LNCAP (cell line): ENCODE results near the gene DFFB.

Experiments
- TF ChIP-seq, protein P1 (sequence below): fragments of 450-650 bp; IDR thresholded peaks from 2 replicates; pipeline ENCODE4 v1.5.1; 2017; ENCODE audit warnings: mild to moderate bottlenecking

Gene DFFB

DNA sequence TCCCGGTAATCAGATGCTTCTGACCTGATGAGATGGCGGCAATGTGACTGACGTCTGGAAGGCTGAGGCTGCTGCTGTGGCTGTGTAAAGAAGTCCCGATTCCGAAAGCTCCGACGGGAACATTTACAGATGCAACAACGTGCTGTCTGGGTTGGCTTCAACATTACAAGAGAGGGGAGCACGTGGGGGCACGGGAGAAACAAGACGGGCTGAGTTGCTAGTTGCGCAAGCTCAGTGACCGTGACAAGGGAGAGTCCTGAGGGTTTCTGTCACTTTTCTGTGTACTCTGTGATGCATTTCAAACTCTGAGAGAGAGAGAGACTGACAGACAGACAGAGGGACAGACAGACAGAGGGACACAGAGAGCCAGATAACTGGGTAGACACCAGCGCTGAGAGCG lies 35.4 kb upstream of the DFFB start:
- TF ChIP-seq, protein P1, sequence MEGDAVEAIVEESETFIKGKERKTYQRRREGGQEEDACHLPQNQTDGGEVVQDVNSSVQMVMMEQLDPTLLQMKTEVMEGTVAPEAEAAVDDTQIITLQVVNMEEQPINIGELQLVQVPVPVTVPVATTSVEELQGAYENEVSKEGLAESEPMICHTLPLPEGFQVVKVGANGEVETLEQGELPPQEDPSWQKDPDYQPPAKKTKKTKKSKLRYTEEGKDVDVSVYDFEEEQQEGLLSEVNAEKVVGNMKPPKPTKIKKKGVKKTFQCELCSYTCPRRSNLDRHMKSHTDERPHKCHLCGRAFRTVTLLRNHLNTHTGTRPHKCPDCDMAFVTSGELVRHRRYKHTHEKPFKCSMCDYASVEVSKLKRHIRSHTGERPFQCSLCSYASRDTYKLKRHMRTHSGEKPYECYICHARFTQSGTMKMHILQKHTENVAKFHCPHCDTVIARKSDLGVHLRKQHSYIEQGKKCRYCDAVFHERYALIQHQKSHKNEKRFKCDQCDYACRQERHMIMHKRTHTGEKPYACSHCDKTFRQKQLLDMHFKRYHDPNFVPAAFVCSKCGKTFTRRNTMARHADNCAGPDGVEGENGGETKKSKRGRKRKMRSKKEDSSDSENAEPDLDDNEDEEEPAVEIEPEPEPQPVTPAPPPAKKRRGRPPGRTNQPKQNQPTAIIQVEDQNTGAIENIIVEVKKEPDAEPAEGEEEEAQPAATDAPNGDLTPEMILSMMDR, result no peak

GRCh38 chr1:3822421-3822820 lies 34.9 kb upstream of the DFFB start:
- TF ChIP-seq, protein P1, result no peak

GRCh38 chr1:3824650-3825049 lies 32.6 kb upstream of the DFFB start:
- TF ChIP-seq, protein P1, result no peak

DNA sequence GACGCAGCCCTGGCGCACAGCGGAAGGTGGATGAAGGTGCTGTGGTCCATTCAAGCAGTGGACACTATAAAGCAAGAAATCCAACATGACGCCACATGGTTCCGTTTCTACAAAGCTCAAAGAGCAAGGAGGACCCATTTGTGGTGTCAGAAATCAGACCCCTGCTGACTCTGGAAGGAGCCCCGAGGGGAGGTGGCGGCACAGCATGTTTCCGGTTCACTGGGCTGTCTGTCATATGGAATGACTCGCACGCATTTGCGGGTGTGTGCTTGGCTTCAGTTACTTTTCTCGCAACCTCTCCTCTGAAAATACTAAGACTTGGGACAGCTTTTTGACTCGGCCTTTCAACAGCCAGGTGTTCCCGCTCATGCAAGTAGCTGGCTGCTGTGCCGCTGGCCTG lies 31.9 kb upstream of the DFFB start:
- TF ChIP-seq, protein P1, result no peak

DNA sequence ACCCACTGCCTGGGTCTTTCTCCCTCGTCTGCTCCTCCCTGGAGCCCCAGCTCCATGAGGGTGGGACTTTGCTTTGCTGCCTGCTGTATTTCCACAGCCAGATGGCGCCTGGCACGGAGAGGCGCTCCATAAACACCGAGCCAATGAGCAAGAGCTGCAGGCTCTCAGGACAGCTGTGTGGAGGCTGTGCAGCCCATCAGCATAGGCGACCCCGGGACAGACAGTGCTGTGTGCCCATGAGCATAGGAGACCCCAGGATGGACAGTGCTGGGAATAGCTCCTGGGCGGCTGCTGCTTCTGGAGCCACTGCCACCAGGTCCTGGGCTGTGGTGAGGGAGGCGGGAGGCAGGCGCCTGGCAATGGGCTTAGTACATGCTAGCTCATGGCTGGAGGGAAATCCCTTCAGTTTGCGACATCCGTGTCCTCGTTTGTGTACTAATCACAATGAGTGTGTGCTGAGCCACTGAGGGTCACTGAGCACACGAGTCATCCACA lies 29.4 kb upstream of the DFFB start:
- TF ChIP-seq, protein P1, result no peak

- TF ChIP-seq, protein P1, result no peak
These were observed 28.9 kb upstream of the DFFB start for GRCh38 chr1:3828391-3828790.

DNA sequence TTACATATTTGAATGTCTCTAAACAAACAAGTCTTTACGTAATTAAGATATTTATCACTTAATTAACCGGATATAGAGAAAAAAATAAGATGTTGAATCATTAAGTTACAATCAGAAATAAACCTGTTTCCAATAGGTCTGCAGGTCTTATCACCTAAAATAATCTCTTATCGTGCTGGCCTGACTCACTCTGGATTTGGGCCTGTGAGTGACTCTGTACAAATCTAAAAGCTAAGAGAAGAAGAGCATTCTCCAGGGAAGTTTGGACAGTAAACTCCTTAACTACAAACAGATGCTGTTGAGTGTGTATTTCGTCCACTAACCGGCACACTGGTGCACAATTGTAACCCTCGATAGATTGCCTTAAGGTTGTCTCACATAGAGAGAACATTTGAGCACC lies 25.6 kb upstream of the DFFB start:
- TF ChIP-seq, protein P1, result no peak

GRCh38 chr1:3834701-3835100 lies 22.6 kb upstream of the DFFB start:
- TF ChIP-seq, protein P1, result no peak
